Endothelial cell of umbilical vein (primary cell): ENCODE data around the gene CCDC144A. TPM values are rescaled to one million over a fixed set of nuclear protein-coding genes. Genes with fewer than 3 reads are reported as not detected.
"Not testable (repeated sequence)": the region's sequence is repeated elsewhere in the genome, so short reads cannot be mapped to it uniquely, and the experiment has no call there.

Source experiments
- BruUV-seq: library from RNA; stranded (reverse); fragments of 400-500 nt; replicated peaks from 2 replicates; lab custom pipeline; 2021; lab: Mats Ljungman, UMichigan
- CTCF ChIA-PET: fragments of 300-600, 350-600 bp; sonication (Branson Sonifier 250); formaldehyde crosslinking; loops from one replicate; lab custom pipeline; 2021; ENCODE audit warnings: antibody characterized with exemption, inconsistent platforms; lab: Charles Lee
- POLR2A ChIA-PET: fragments of 300-600, 350-600 bp; sonication (Branson Sonifier 250); formaldehyde crosslinking; loops from one replicate; lab custom pipeline; 2021; ENCODE audit warnings: antibody characterized with exemption, inconsistent platforms; lab: Charles Lee
- DNase-seq: peaks from one replicate; pipeline ENCODE4 v3.0.0-alpha.2; 2011; ENCODE audit warnings: low read depth, low spot score
- FAIRE-seq: peaks from 2 replicates; lab custom pipeline; 2011; peaks lifted over from hg19 to GRCh38; lab: Jason Lieb, UNC
- H2AFZ ChIP-seq: 2 replicates; pipeline ENCODE4 v1.6.0; 2012; ENCODE audit warnings: low read depth, low read length, control low read depth, inconsistent platforms
- H3K27ac ChIP-seq: 2 replicates; pipeline ENCODE4 v1.5.1; 2011; ENCODE audit warnings: low read depth, mild to moderate bottlenecking, control low read depth, low read length, moderate library complexity; ENCODE audit not compliant: insufficient read depth
- H3K27me3 ChIP-seq, 2 experiments: 2 replicates each; pipeline versions ENCODE4 v1.6.0 to v1.6.1; 2011; ENCODE audit warnings: low read length in 2 of 2, mixed read lengths in 1 of 2; ENCODE audit not compliant: control insufficient read depth in 2 of 2, insufficient read depth in 2 of 2
- H3K36me3 ChIP-seq, 2 experiments: 2 replicates in 1 of 2; 3 replicates in 1 of 2; pipeline ENCODE4 v1.5.1; 2011; ENCODE audit warnings: low read length in 2 of 2, mild to moderate bottlenecking in 1 of 2, moderate library complexity in 1 of 2; ENCODE audit not compliant: control insufficient read depth in 2 of 2, insufficient read depth in 2 of 2; ENCODE audit errors: extremely low read depth in 1 of 2
- H3K4me1 ChIP-seq: 3 replicates; pipeline ENCODE4 v1.5.1; 2011; ENCODE audit warnings: mild to moderate bottlenecking, low read length; ENCODE audit not compliant: control insufficient read depth, insufficient read depth; ENCODE audit errors: extremely low read depth
- H3K4me2 ChIP-seq: 2 replicates; pipeline ENCODE4 v1.6.1; 2011; ENCODE audit warnings: low read length, control low read depth, mixed read lengths; ENCODE audit not compliant: insufficient read depth
- H3K4me3 ChIP-seq, 3 experiments: fragments of 200-600 bp in 1 of 3; sonication (generic), shearing (Covaris generic) in 1 of 3; replicated peaks in 1 of 3; 2 replicates each; pipeline ENCODE4 v1.5.1; 2011 to 2016; ENCODE audit warnings: control low read depth in 3 of 3, low read length in 3 of 3, mild to moderate bottlenecking in 2 of 3, inconsistent platforms in 1 of 3, low read depth in 1 of 3, moderate library complexity in 1 of 3; ENCODE audit not compliant: insufficient read depth in 1 of 3
- H3K79me2 ChIP-seq: 2 replicates; pipeline ENCODE4 v1.6.0; 2012; ENCODE audit warnings: low read length, inconsistent platforms; ENCODE audit not compliant: control insufficient read depth, insufficient read depth
- H3K9ac ChIP-seq: replicated peaks from 2 replicates; pipeline ENCODE3; 2011; ENCODE audit warnings: low read length, control low read depth; ENCODE audit not compliant: insufficient read depth; ENCODE audit errors: extremely low read depth
- H3K9me1 ChIP-seq: replicated peaks from 3 replicates; pipeline ENCODE4 v1.6.0; 2011; ENCODE audit warnings: mild to moderate bottlenecking, low read length; ENCODE audit not compliant: control insufficient read depth, insufficient read depth; ENCODE audit errors: extremely low read depth
- H3K9me3 ChIP-seq: replicated peaks from 2 replicates; pipeline ENCODE4 v1.5.1; 2012; ENCODE audit warnings: low read length, inconsistent platforms; ENCODE audit not compliant: control insufficient read depth, insufficient read depth
- H4K20me1 ChIP-seq: replicated peaks from 2 replicates; pipeline ENCODE3; 2011; ENCODE audit warnings: mild to moderate bottlenecking, low read length; ENCODE audit not compliant: control insufficient read depth, insufficient read depth; ENCODE audit errors: extremely low read depth
- EZH2 ChIP-seq: IDR thresholded peaks from 2 replicates; pipeline ENCODE4 v1.6.1; 2012; ENCODE audit warnings: borderline replicate concordance, low read depth, mild to moderate bottlenecking, moderate library complexity, low read length, inconsistent platforms; ENCODE audit not compliant: severe bottlenecking
- GATA2 ChIP-seq: IDR thresholded peaks from 2 replicates; pipeline ENCODE4 v1.7.0; 2011; ENCODE audit warnings: low read depth, mild to moderate bottlenecking, moderate library complexity, mixed read lengths, low read length; ENCODE audit not compliant: insufficient read length, insufficient read depth
- POLR2AphosphoS5 ChIP-seq: IDR thresholded peaks from 2 replicates; pipeline ENCODE4 v1.6.1; 2012; ENCODE audit warnings: low read depth, mild to moderate bottlenecking, control low read depth, low read length, moderate library complexity; ENCODE audit not compliant: insufficient read depth
- dilution Hi-C: fragments of 300-500 bp; cut with MboI; formaldehyde crosslinking; loops from one replicate; pipeline ENCODE4 v1.15.0; 2019; ENCODE audit warnings: low sequenced_read_pairs; ENCODE audit not compliant: extremely low pct_ligation_motif_present
- intact Hi-C: fragments of 100-400 bp; cut with micrococcal nuclease; formaldehyde crosslinking; loops from one replicate; pipeline ENCODE4 v1.10.0; 2022
- polyA plus RNA-seq, 4 experiments: library from polyadenylated mRNA; depleted of rRNA in 3 of 4; stranded (reverse) in 3 of 4; unstranded in 1 of 4; fragments of >200 nt; gene quantifications; 2 replicates each; pipeline versions ENCODE4 v1.2.1 to v1.2.3, GENCODE V29; 2011 to 2012; ENCODE audit warnings: missing spikeins in 1 of 4
- total RNA-seq: library from RNA; stranded (reverse); gene quantifications from 2 replicates; pipeline ENCODE4 v1.2.3, GENCODE V29; 2021
- TF ChIP-seq, protein P1 (sequence below): IDR thresholded peaks from 2 replicates; pipeline ENCODE4 v1.6.1; 2011; ENCODE audit not compliant: insufficient read depth, insufficient read length
- TF ChIP-seq, protein P2 (sequence below), 2 donors: IDR thresholded peaks; 1 replicate in 1 of 2; 2 replicates in 1 of 2; pipeline ENCODE4 v1.5.1; 2011; ENCODE audit warnings: low read length in 2 of 2, mild to moderate bottlenecking in 2 of 2, moderate library complexity in 2 of 2, control low read depth in 1 of 2, inconsistent platforms in 1 of 2, low read depth in 1 of 2; ENCODE audit not compliant: insufficient read depth in 1 of 2; ENCODE audit errors: extremely low read depth in 1 of 2

Gene CCDC144A
- total and polyA plus RNA-seq, 2 donors (not counting 3 experiments of a cell fraction or from before 2014, with no cell fraction given), result 0.27 to 7.4 TPM

DNA sequence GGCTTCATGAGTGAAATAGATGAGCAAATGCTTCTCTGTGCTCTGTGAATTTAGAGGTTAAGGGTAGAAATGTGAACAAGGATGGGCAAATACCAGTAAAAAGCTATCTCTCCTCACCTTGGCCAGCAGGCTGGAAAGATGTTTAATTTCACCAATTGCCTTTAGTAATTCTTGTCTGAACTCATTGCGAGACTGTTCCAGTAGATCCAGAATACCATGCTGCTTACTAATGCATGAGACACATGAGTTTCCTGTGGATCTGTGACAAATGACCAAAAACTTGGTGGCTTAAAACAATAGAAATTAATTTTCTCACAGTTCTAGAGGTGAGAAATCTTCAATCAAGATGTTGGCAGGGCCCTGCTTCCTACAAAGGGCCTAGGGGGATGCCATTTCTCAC lies 27.1 kb upstream of the CCDC144A start:
- FAIRE-seq, result no peak
- dilution Hi-C loops, result no loop called here

DNA sequence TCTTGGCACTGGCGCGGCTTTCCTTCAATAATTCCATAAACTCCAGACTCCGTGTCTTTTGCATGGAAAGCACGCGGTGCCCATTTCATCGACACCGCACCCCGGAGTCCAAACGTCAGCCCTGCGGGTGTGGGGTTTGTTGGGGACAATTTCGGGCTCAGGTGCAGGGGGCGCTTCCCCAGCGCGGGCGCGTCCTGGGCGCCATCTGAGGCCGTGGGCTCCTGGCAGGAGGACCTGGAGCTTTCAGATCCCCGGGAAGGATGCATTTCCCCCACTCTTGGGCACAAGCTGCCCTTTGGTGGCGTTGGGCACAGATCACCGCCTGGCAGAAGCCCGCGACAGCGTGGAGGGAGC lies 23.5 kb upstream of the CCDC144A start:
- dilution Hi-C loops, H3K4me3 ChIP-seq, CTCF ChIA-PET, H3K36me3 ChIP-seq, H3K4me2 ChIP-seq, BruUV-seq, H2AFZ ChIP-seq, H4K20me1 ChIP-seq, intact Hi-C loops, H3K79me2 ChIP-seq, H3K27ac ChIP-seq, H3K9ac ChIP-seq, DNase-seq, H3K4me1 ChIP-seq, H3K9me1 ChIP-seq, FAIRE-seq, H3K9me3 ChIP-seq, POLR2A ChIA-PET: not testable (repeated sequence)
- peaks cover 8 to 24% of the 10 kb centered on the region in 2 experiments for H3K27me3 ChIP-seq

More for the DNA sequence above, 27.1 kb upstream of the CCDC144A start:
- H4K20me1 ChIP-seq, result no peaks in the 10 kb centered on the region
- H3K27me3 ChIP-seq, result peaks cover 16 to 32% of the 10 kb centered on the region in 2 experiments
- H3K79me2 ChIP-seq, result no peaks in the 10 kb centered on the region
- no peak overlapping the region for H3K27ac ChIP-seq
- no peak overlapping the region for H3K9ac ChIP-seq
- BruUV-seq, result no TSS peak
- H3K9me1 ChIP-seq, result no peaks in the 10 kb centered on the region
- H3K4me1 ChIP-seq, result no peaks in the 10 kb centered on the region
- ChIA-PET CTCF (no interaction called here), POLR2A (no interaction called here)
- H2AFZ ChIP-seq, result no peak overlapping the region
- no peaks in the 10 kb centered on the region for H3K36me3 ChIP-seq
- TF ChIP-seq GATA2, result no peak
- TF ChIP-seq POLR2AphosphoS5, result no peak
- TF ChIP-seq EZH2, result no peak
- TF ChIP-seq, protein P1, sequence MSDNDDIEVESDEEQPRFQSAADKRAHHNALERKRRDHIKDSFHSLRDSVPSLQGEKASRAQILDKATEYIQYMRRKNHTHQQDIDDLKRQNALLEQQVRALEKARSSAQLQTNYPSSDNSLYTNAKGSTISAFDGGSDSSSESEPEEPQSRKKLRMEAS, result no peak
- TF ChIP-seq, protein P2, sequence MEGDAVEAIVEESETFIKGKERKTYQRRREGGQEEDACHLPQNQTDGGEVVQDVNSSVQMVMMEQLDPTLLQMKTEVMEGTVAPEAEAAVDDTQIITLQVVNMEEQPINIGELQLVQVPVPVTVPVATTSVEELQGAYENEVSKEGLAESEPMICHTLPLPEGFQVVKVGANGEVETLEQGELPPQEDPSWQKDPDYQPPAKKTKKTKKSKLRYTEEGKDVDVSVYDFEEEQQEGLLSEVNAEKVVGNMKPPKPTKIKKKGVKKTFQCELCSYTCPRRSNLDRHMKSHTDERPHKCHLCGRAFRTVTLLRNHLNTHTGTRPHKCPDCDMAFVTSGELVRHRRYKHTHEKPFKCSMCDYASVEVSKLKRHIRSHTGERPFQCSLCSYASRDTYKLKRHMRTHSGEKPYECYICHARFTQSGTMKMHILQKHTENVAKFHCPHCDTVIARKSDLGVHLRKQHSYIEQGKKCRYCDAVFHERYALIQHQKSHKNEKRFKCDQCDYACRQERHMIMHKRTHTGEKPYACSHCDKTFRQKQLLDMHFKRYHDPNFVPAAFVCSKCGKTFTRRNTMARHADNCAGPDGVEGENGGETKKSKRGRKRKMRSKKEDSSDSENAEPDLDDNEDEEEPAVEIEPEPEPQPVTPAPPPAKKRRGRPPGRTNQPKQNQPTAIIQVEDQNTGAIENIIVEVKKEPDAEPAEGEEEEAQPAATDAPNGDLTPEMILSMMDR (IDR thresholded peaks at IDR 0.05; ENCODE audit: extremely low read depth in 1 of 2, insufficient read depth in 1 of 2, low read depth in 1 of 2, low read length in 2 of 2), result no peak
- H3K9me3 ChIP-seq, result no peaks in the 10 kb centered on the region
- H3K4me3 ChIP-seq, result no peak overlapping the region
- intact Hi-C loops, result no loop called here
- DNase-seq, result no peak
- no peak overlapping the region for H3K4me2 ChIP-seq
